H9 (cell line): Measurements from ENCODE around the gene ALDH1A1. TPM values are rescaled to one million over a fixed set of nuclear protein-coding genes. Genes with fewer than 3 reads are reported as not detected.

Experiments
- DNase-seq: peaks from one replicate; pipeline ENCODE4 v3.0.0-alpha.2; 2017
- H2AFZ ChIP-seq: one replicate; pipeline ENCODE4 v1.6.1; 2013; ENCODE audit warnings: mild to moderate bottlenecking, low read length, control low read depth, moderate library complexity
- H2AK5ac ChIP-seq: 2 replicates; pipeline ENCODE4 v1.6.1; 2013; ENCODE audit warnings: low read length, control low read depth, mixed read lengths; ENCODE audit not compliant: insufficient read length
- H2BK120ac ChIP-seq: one replicate; pipeline ENCODE4 v1.6.1; 2013; ENCODE audit warnings: low read depth, mild to moderate bottlenecking, low read length, control low read depth, inconsistent platforms; ENCODE audit not compliant: poor library complexity, severe bottlenecking
- H2BK12ac ChIP-seq: 2 replicates; pipeline ENCODE4 v1.6.1; 2013; ENCODE audit warnings: low read length, control low read depth, mixed read lengths, low read depth; ENCODE audit not compliant: insufficient read length
- H2BK15ac ChIP-seq: 2 replicates; pipeline ENCODE4 v1.6.1; 2013; ENCODE audit warnings: low read depth, low read length, control low read depth
- H2BK20ac ChIP-seq: one replicate; pipeline ENCODE4 v1.6.1; 2013; ENCODE audit warnings: low read depth, mild to moderate bottlenecking, low read length, control low read depth, inconsistent platforms; ENCODE audit not compliant: poor library complexity, severe bottlenecking
- H2BK5ac ChIP-seq: 2 replicates; pipeline ENCODE4 v1.6.1; 2013; ENCODE audit warnings: low read length, control low read depth, mixed read lengths; ENCODE audit not compliant: insufficient read length
- H3K14ac ChIP-seq: 2 replicates; pipeline ENCODE4 v1.6.1; 2013; ENCODE audit warnings: low read length, control low read depth; ENCODE audit not compliant: insufficient read depth
- H3K18ac ChIP-seq: 2 replicates; pipeline ENCODE4 v1.6.1; 2013; ENCODE audit warnings: low read depth, mild to moderate bottlenecking, mixed read lengths, low read length, control low read depth; ENCODE audit not compliant: insufficient read length
- H3K23ac ChIP-seq: 2 replicates; pipeline ENCODE4 v1.6.1; 2013; ENCODE audit warnings: low read length, control low read depth, mixed read lengths, low read depth; ENCODE audit not compliant: insufficient read length
- H3K23me2 ChIP-seq: 2 replicates; pipeline ENCODE4 v1.6.1; 2013; ENCODE audit warnings: low read depth, mild to moderate bottlenecking, mixed read lengths, low read length, control low read depth; ENCODE audit not compliant: insufficient read length, poor library complexity, severe bottlenecking
- H3K27ac ChIP-seq: 2 replicates; pipeline ENCODE4 v1.5.1; 2013; ENCODE audit warnings: low read length, control low read depth, mixed read lengths, low read depth; ENCODE audit not compliant: insufficient read length
- H3K27me3 ChIP-seq: 2 replicates; pipeline ENCODE4 v1.6.1; 2013; ENCODE audit warnings: low read length, control low read depth, inconsistent platforms; ENCODE audit not compliant: insufficient read depth
- H3K4ac ChIP-seq: 2 replicates; pipeline ENCODE4 v1.6.1; 2013; ENCODE audit warnings: low read depth, mild to moderate bottlenecking, control low read depth, inconsistent platforms, low read length, moderate library complexity
- H3K4me1 ChIP-seq: 2 replicates; pipeline ENCODE4 v1.6.1; 2013; ENCODE audit warnings: low read length, control low read depth, inconsistent platforms; ENCODE audit not compliant: insufficient read depth
- H3K4me2 ChIP-seq: 2 replicates; pipeline ENCODE4 v1.6.1; 2013; ENCODE audit warnings: low read length, control low read depth, mixed read lengths; ENCODE audit not compliant: insufficient read length, insufficient read depth
- H3K56ac ChIP-seq: 2 replicates; pipeline ENCODE4 v1.6.1; 2013; ENCODE audit warnings: low read depth, mild to moderate bottlenecking, mixed read lengths, low read length, control low read depth; ENCODE audit not compliant: insufficient read length
- H3K79me1 ChIP-seq: 2 replicates; pipeline ENCODE4 v1.6.1; 2013; ENCODE audit warnings: low read depth, mild to moderate bottlenecking, moderate library complexity, low read length, control low read depth, inconsistent platforms; ENCODE audit not compliant: insufficient read depth, poor library complexity, severe bottlenecking
- H3K79me2 ChIP-seq: 2 replicates; pipeline ENCODE4 v1.6.1; 2013; ENCODE audit warnings: low read length, control low read depth, inconsistent platforms; ENCODE audit not compliant: insufficient read depth
- H3K9ac ChIP-seq: 2 replicates; pipeline ENCODE4 v1.6.1; 2013; ENCODE audit warnings: low read length, control low read depth, mixed read lengths; ENCODE audit not compliant: insufficient read length; ENCODE audit errors: extremely low read depth
- H3K9me3 ChIP-seq: one replicate; pipeline ENCODE4 v1.6.1; 2013; ENCODE audit warnings: low read depth, low read length, inconsistent platforms; ENCODE audit not compliant: control insufficient read depth
- H3T11ph ChIP-seq: one replicate; pipeline ENCODE4 v1.6.1; 2013; ENCODE audit warnings: mild to moderate bottlenecking, low read length, control low read depth, inconsistent platforms
- H4K20me1 ChIP-seq: one replicate; pipeline ENCODE4 v1.6.1; 2013; ENCODE audit not compliant: control insufficient read depth, insufficient read length, insufficient read depth
- H4K5ac ChIP-seq: 2 replicates; pipeline ENCODE4 v1.6.1; 2013; ENCODE audit warnings: low read depth, mild to moderate bottlenecking, mixed read lengths, low read length, control low read depth; ENCODE audit not compliant: insufficient read length
- H4K8ac ChIP-seq: replicated peaks from 2 replicates; pipeline ENCODE4 v1.6.1; 2013; ENCODE audit warnings: low read length, control low read depth, mixed read lengths, low read depth; ENCODE audit not compliant: insufficient read length
- H4K91ac ChIP-seq: 2 replicates; pipeline ENCODE4 v1.6.1; 2013; ENCODE audit warnings: low read depth, mild to moderate bottlenecking, moderate library complexity, mixed read lengths, low read length, control low read depth; ENCODE audit not compliant: insufficient read length
- H3K27ac Mint-ChIP-seq, 3 experiments: 2 replicates in 2 of 3; 3 replicates in 1 of 3; pipeline ENCODE4 v1.8.0; 2020 to 2021; ENCODE audit warnings: mixed read lengths in 3 of 3, mild to moderate bottlenecking in 1 of 3, moderate library complexity in 1 of 3
- H3K27me3 Mint-ChIP-seq: 2 replicates; pipeline ENCODE4 v1.8.0; 2021; ENCODE audit warnings: low read depth, mild to moderate bottlenecking, moderate library complexity, mixed read lengths
- H3K36me3 Mint-ChIP-seq, 3 experiments: 2 replicates in 2 of 3; 3 replicates in 1 of 3; pipeline ENCODE4 v1.8.0; 2020 to 2021; ENCODE audit warnings: low read depth in 3 of 3, mixed read lengths in 3 of 3; ENCODE audit not compliant: insufficient read depth in 1 of 3
- H3K4me1 Mint-ChIP-seq, 2 experiments: 2 replicates each; pipeline ENCODE4 v1.8.0; 2020; ENCODE audit warnings: mixed read lengths in 2 of 2
- H3K4me3 Mint-ChIP-seq, 2 experiments: 2 replicates in 1 of 2; 3 replicates in 1 of 2; pipeline ENCODE4 v1.8.0; 2020 to 2021; ENCODE audit warnings: mild to moderate bottlenecking in 2 of 2, mixed read lengths in 2 of 2, moderate library complexity in 1 of 2
- H3K9me3 Mint-ChIP-seq, 2 experiments: 2 replicates in 1 of 2; 3 replicates in 1 of 2; pipeline ENCODE4 v1.8.0; 2020; ENCODE audit warnings: mild to moderate bottlenecking in 2 of 2, mixed read lengths in 2 of 2, moderate library complexity in 1 of 2
- CTCF ChIP-seq: fragments of 200-600 bp; sonication (generic); conservative IDR thresholded peaks from 3 replicates; pipeline ENCODE4 v1.8.0; 2021; ENCODE audit warnings: antibody characterized with exemption, mild to moderate bottlenecking
- WGBS: extraction: QIAGEN DNeasy Blood & Tissue Kit; methylation state at CpG from one replicate; pipeline ENCODE4 v1.1.7; 2013; ENCODE audit warnings: missing lambda C conversion rate, low lambda C conversion rate, mixed read lengths; ENCODE audit not compliant: insufficient read length; ENCODE audit errors: extremely low coverage; 5-methylcytosine and 5-hydroxymethylcytosine counted together
- total RNA-seq: library from RNA; stranded (reverse); gene quantifications from 2 replicates; pipeline ENCODE4 v1.2.1, GENCODE V29; 2021

The ALDH1A1 gene
- total RNA-seq, 1 experiment from 2014 or later, result 1.1 TPM

GRCh38 chr9:72906810-72907209 lies 46.0 kb downstream of the ALDH1A1 start:
- Histone ChIP-seq H2BK15ac (no peak overlapping the region), H3K4me1 (no peaks in the 10 kb centered on the region), H3T11ph (no peak overlapping the region), H3K79me2 (no peaks in the 10 kb centered on the region), H3K27me3 (no peaks in the 10 kb centered on the region), H3K56ac (no peak overlapping the region), H2BK120ac (no peak overlapping the region), H4K5ac (no peak overlapping the region), H2BK5ac (no peak overlapping the region), H2BK20ac (no peak overlapping the region), H4K20me1 (no peaks in the 10 kb centered on the region), H2AFZ (no peak overlapping the region), H2AK5ac (no peak overlapping the region), H2BK12ac (no peak overlapping the region), H3K23me2 (no peaks in the 10 kb centered on the region), H3K79me1 (no peaks in the 10 kb centered on the region), H4K91ac (no peak overlapping the region), H3K14ac (no peak overlapping the region), H3K9ac (no peak overlapping the region), H3K27ac (no peak overlapping the region), H3K23ac (no peak overlapping the region), H3K4me2 (no peak overlapping the region), H3K18ac (no peak overlapping the region), H3K4ac (no peak overlapping the region), H4K8ac (no peak overlapping the region), H3K9me3 (no peaks in the 10 kb centered on the region)
- Mint-ChIP-seq H3K27ac (no peak overlapping the region), H3K27me3 (no peaks in the 10 kb centered on the region), H3K4me1 (peaks cover 5 to 11% of the 10 kb centered on the region in 2 experiments), H3K36me3 (no peaks in the 10 kb centered on the region), H3K9me3 (no peaks in the 10 kb centered on the region), H3K4me3 (no peak overlapping the region)
- no peak for DNase-seq
- no peak for TF ChIP-seq CTCF
- WGBS, result no CpG with 5 or more reads among the region's 1 CpG
